Colonic mucosa (tissue), 4 donors: ENCODE measurements around the gene PRSS36. TPM values are rescaled to one million over a fixed set of nuclear protein-coding genes. Genes with fewer than 3 reads are reported as not detected.

ENCODE experiments used
- DNase-seq: peaks from one replicate; pipeline ENCODE4 v3.0.0-alpha.2; 2020
- H3K27ac ChIP-seq: fragments of 200-600 bp; one replicate; pipeline ENCODE4 v1.8.0; 2021
- H3K27me3 ChIP-seq: fragments of 200-600 bp; one replicate; pipeline ENCODE4 v1.8.0; 2021
- H3K36me3 ChIP-seq: fragments of 200-600 bp; one replicate; pipeline ENCODE4 v1.8.0; 2021
- H3K4me1 ChIP-seq: fragments of 200-600 bp; one replicate; pipeline ENCODE4 v1.8.0; 2021; ENCODE audit warnings: mild to moderate bottlenecking
- H3K4me3 ChIP-seq: fragments of 200-600 bp; one replicate; pipeline ENCODE4 v1.8.0; 2021
- H3K9ac ChIP-seq, 2 donors: one replicate each; pipeline ENCODE4 v1.7.0; 2013; ENCODE audit warnings: control low read depth in 2 of 2, low read depth in 2 of 2, low read length in 2 of 2
- H3K9me3 ChIP-seq: fragments of 200-600 bp; one replicate; pipeline ENCODE4 v1.8.0; 2021
- intact Hi-C: fragments of 100-400 bp; cut with DNase I; formaldehyde crosslinking; loops from one replicate; pipeline ENCODE4 v1.14.1; 2022
- total RNA-seq, 2 donors: library from RNA; stranded (reverse); fragmentation: NEBNext Ultra II Directional in 1 of 2; extraction: Animal tissue kit (Norgen Biotek cat#: 25700) in 1 of 2; gene quantifications; one replicate each; pipeline ENCODE4 v1.2.1, GENCODE V29; 2021
- TF ChIP-seq, protein P1 (sequence below): fragments of 200-600 bp; IDR thresholded peaks from one replicate; pipeline ENCODE4 v1.8.0; 2022; ENCODE audit warnings: antibody characterized with exemption, mild to moderate bottlenecking
- donor health status: healthy.
- donor health status: DM: no; HTN: no; CAD: no.
- donor health status: DM: no; HTN: no; CAD: no.

PRSS36 gene
- total RNA-seq, 2 donors from 2014 or later = 3.6 to 6.4 TPM

DNA sequence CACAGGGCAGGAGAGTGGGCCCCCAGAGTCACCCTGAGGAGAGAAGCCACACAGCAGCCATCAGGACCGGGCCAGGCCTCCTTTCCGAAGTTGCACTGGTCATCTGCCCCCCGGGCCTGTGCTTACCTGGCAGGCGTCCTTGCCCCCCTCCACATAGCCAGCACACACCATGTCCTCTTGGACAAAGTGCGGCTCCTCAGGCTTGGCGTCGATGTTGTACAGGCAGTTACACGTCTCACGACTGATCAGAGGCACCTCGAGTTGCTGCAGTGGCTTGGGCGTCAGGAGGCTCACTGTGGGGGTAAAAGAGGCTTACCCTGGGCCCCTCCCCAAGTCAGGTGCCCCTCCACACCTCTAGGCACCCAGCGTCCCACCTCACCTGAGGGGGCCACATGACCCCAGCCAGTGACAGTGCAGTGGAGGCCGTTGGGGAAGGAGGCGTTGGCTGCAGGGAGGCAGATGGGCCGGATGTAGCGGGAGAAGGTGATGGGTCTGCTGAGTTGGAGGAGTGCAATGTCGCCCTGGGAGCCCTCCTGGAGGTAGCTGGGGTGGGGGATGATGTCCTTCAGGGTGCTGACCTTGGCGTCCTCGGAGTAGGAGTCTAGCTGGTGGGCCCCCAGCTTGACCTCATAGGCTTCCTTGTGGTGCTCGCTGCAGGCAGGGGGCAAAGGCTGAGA, 17.4 kb downstream of the PRSS36 start:
- no peak overlapping the region for H3K4me3 ChIP-seq
- no peaks in the 10 kb centered on the region for H3K9me3 ChIP-seq
- H3K27me3 ChIP-seq = no peaks in the 10 kb centered on the region
- TF ChIP-seq, protein P1, sequence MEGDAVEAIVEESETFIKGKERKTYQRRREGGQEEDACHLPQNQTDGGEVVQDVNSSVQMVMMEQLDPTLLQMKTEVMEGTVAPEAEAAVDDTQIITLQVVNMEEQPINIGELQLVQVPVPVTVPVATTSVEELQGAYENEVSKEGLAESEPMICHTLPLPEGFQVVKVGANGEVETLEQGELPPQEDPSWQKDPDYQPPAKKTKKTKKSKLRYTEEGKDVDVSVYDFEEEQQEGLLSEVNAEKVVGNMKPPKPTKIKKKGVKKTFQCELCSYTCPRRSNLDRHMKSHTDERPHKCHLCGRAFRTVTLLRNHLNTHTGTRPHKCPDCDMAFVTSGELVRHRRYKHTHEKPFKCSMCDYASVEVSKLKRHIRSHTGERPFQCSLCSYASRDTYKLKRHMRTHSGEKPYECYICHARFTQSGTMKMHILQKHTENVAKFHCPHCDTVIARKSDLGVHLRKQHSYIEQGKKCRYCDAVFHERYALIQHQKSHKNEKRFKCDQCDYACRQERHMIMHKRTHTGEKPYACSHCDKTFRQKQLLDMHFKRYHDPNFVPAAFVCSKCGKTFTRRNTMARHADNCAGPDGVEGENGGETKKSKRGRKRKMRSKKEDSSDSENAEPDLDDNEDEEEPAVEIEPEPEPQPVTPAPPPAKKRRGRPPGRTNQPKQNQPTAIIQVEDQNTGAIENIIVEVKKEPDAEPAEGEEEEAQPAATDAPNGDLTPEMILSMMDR = no peak
- no peaks in the 10 kb centered on the region for H3K36me3 ChIP-seq
- no peak for DNase-seq
- peak overlapping the region; percentile 98 for H3K27ac ChIP-seq
- peak overlapping the region; percentile 24 to 100 for H3K9ac ChIP-seq
- peaks cover 35% of the 10 kb centered on the region for H3K4me1 ChIP-seq
- intact Hi-C loops = no loop called here

DNA sequence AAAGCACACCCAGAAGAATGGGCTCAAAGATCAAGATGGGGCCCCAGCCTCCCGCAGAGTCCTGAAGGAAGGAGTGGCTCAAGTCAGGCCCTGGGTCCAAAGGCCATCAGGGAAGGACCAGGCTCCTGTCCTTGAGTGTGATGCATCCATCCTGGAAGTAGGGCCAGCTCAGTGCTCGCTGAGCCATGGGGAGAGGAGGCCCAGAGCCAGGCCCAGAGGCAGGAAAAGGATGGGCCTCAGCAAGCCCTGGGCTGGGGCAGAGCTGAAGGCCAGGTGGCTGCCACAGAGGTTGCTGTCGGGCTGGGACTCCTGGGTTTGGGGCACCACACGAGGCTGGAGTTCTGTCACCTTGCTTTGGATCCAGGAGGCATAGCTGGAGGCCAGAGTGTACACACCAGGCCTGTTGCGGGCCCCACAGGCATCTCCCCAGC, 18.0 kb downstream of the PRSS36 start:
- intact Hi-C loops = no loop called here
- TF ChIP-seq, protein P1 = no peak
- no peaks in the 10 kb centered on the region for H3K9me3 ChIP-seq
- H3K27ac ChIP-seq = peak overlapping the region; percentile 98
- H3K4me3 ChIP-seq = no peak overlapping the region
- no peaks in the 10 kb centered on the region for H3K36me3 ChIP-seq
- DNase-seq = peak; percentile 88
- H3K4me1 ChIP-seq = peaks cover 35% of the 10 kb centered on the region
- H3K9ac ChIP-seq = peak overlapping the region; percentile 24 to 100
- H3K27me3 ChIP-seq = no peaks in the 10 kb centered on the region

DNA sequence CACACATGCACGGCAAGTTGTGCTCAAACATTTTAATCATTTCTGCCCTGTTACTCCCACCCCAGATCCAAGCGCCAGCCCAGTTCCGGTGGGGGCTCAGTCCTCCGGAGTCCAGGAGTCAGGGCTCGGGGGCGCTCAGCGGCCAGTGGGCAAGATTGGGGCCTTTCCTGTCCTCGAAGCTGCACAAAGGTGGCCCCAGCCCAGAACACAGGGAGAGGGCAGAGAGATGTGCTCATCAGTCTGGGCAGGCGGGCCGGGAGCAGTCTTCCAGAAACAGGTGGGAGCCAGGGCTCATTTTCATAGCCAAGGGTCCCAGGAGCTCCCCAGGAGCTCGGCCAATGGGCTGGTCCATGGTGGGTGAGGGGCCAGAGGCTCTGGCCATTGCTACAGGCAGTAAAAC, 18.4 kb downstream of the PRSS36 start:
- Histone ChIP-seq H3K9ac (peak overlapping the region in 1 of 2 donors; percentile 100), H3K4me3 (no peak overlapping the region), H3K27me3 (no peaks in the 10 kb centered on the region), H3K36me3 (no peaks in the 10 kb centered on the region), H3K27ac (peak overlapping the region; percentile 98), H3K9me3 (no peaks in the 10 kb centered on the region), H3K4me1 (peaks cover 35% of the 10 kb centered on the region)
- no peak for DNase-seq
- TF ChIP-seq, protein P1 = no peak
- intact Hi-C loops = no loop called here

DNA sequence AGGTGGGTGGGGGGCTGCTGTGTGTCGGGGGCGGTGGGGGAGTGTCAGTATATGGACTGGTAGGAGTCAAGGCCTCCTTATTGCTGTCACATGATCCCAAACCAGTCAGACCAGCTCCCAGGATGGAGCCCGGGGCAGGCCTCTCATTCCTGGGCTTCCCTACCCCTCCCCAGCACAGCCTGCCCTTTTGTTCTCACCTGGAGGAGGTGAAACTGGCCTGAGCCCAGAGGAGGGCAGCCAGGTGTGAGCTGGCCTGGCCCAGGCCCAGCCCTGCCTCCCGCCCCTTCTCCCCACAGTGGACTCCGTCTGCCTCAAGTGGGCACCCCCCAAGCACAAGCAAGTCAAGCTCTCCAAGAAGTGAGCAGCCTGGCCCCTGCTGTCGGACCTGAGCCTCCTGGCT, 19.0 kb downstream of the PRSS36 start:
- H3K36me3 ChIP-seq = no peaks in the 10 kb centered on the region
- peak; percentile 96 for DNase-seq
- H3K9ac ChIP-seq = peak overlapping the region in 1 of 2 donors; percentile 100
- H3K9me3 ChIP-seq = no peaks in the 10 kb centered on the region
- H3K27me3 ChIP-seq = no peaks in the 10 kb centered on the region
- peak overlapping the region; percentile 98 for H3K27ac ChIP-seq
- peaks cover 35% of the 10 kb centered on the region for H3K4me1 ChIP-seq
- no peak overlapping the region for H3K4me3 ChIP-seq
- intact Hi-C loops = no loop called here
- TF ChIP-seq, protein P1 = no peak

DNA sequence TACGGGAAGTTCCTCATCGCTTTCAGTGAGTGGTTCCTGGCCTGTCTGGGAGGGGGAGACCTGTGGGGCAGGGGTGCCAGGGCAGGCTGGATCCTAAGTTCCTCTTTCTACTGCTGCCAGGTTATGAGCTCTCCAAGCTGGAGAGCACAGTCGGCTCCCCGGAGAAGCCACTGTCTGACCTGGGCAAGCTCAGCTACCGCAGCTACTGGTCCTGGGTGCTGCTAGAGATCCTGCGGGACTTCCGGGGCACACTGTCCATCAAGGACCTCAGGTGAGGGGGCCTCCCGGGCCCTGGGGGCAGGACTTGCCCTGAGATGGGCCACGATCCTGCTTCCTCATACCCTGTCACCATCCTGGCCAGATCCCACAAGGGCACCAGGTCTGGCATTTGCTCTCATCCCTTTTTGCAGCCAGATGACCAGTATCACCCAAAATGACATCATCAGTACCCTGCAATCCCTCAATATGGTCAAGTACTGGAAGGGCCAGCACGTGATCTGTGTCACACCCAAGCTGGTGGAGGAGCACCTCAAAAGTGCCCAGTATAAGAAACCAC, 19.5 kb downstream of the PRSS36 start:
- H3K27ac ChIP-seq = peak overlapping the region; percentile 98
- H3K27me3 ChIP-seq = no peaks in the 10 kb centered on the region
- H3K4me1 ChIP-seq = peaks cover 35% of the 10 kb centered on the region
- no peaks in the 10 kb centered on the region for H3K36me3 ChIP-seq
- no peak for DNase-seq
- intact Hi-C loops = no loop called here
- H3K9me3 ChIP-seq = no peaks in the 10 kb centered on the region
- no peak overlapping the region for H3K4me3 ChIP-seq
- TF ChIP-seq, protein P1 = no peak
- peak overlapping the region; percentile 38 to 100 for H3K9ac ChIP-seq
